HEK293 (cell line): ENCODE results near the gene RTP3.

Experiments
- CTCF ChIA-PET: fragments of 350-600 bp; formaldehyde crosslinking; extraction: SDS; loops from one replicate; lab custom pipeline; 2021; ENCODE audit warnings: antibody characterized with exemption; lab: Yijun Ruan, JAX
- POLR2A ChIA-PET: fragments of 300-600 bp; formaldehyde crosslinking; extraction: SDS; loops from one replicate; lab custom pipeline; 2020; ENCODE audit warnings: antibody characterized with exemption, inconsistent platforms; lab: Yijun Ruan, JAX
- H3K27ac ChIP-seq: fragments of 200-500 bp; sonication (Bioruptor generic); 2 replicates; pipeline ENCODE4 v1.5.1; 2014; ENCODE audit warnings: low read depth, low read length, control low read depth, inconsistent platforms; ENCODE audit errors: extremely low read depth
- H3K36me3 ChIP-seq, 2 experiments: fragments of 200-500 bp in 1 of 2; sonication (Bioruptor generic) in 1 of 2; 1 replicate in 1 of 2; 2 replicates in 1 of 2; pipeline ENCODE4 v1.5.1; 2014 to 2017; ENCODE audit warnings: inconsistent platforms in 2 of 2, low read length in 2 of 2; ENCODE audit not compliant: control insufficient read depth in 2 of 2, insufficient read depth in 1 of 2
- H3K4me1 ChIP-seq: fragments of 200-500 bp; sonication (Bioruptor generic); 2 replicates; pipeline ENCODE4 v1.5.1; 2014; ENCODE audit warnings: mild to moderate bottlenecking, low read length, inconsistent platforms; ENCODE audit not compliant: control insufficient read depth, insufficient read depth
- H3K4me3 ChIP-seq: 2 replicates; pipeline ENCODE4 v1.5.1; 2011; ENCODE audit warnings: low read depth, mild to moderate bottlenecking, control low read depth, low read length, moderate library complexity
- H3K9me3 ChIP-seq: fragments of 200-500 bp; sonication (Bioruptor generic); 2 replicates; pipeline ENCODE4 v1.5.1; 2014; ENCODE audit warnings: low read depth, low read length, inconsistent platforms; ENCODE audit not compliant: control insufficient read depth, insufficient read depth
- BCL11B ChIP-seq: fragments of 450-650 bp; formaldehyde crosslinking; IDR thresholded peaks from 2 replicates; pipeline ENCODE4 v1.5.1; 2016; ENCODE audit warnings: low read depth, missing biosample characterization, missing genetic modification characterization
- GLIS2 ChIP-seq: fragments of 450-650 bp; formaldehyde crosslinking; IDR thresholded peaks from 2 replicates; pipeline ENCODE4 v1.5.1; 2016; ENCODE audit warnings: missing biosample characterization, missing genetic modification characterization
- HOXA7 ChIP-seq: sonication (generic); formaldehyde crosslinking; IDR thresholded peaks from 2 replicates; pipeline ENCODE4 v1.8.1; 2022; ENCODE audit warnings: missing genetic modification reagents, borderline replicate concordance
- HOXC10 ChIP-seq: sonication (generic); formaldehyde crosslinking; IDR thresholded peaks from 2 replicates; pipeline ENCODE4 v1.8.1; 2023; ENCODE audit warnings: mild to moderate bottlenecking, missing genetic modification reagents
- KLF9 ChIP-seq: fragments of 450-650 bp; formaldehyde crosslinking; IDR thresholded peaks from 2 replicates; pipeline ENCODE4 v1.5.1; 2016; ENCODE audit warnings: missing biosample characterization, missing genetic modification characterization, low read depth
- SCRT1 ChIP-seq: fragments of 450-650 bp; formaldehyde crosslinking; IDR thresholded peaks from 2 replicates; pipeline ENCODE4 v1.5.1; 2016; ENCODE audit warnings: missing biosample characterization, missing genetic modification characterization, borderline replicate concordance
- SP3 ChIP-seq: fragments of 450-650 bp; formaldehyde crosslinking; IDR thresholded peaks from 2 replicates; pipeline ENCODE4 v1.5.1; 2016; ENCODE audit warnings: missing biosample characterization, missing genetic modification characterization
- ZBTB10 ChIP-seq: fragments of 450-650 bp; formaldehyde crosslinking; IDR thresholded peaks from 2 replicates; pipeline ENCODE4 v1.5.1; 2016; ENCODE audit warnings: missing biosample characterization, missing genetic modification characterization
- ZBTB8A ChIP-seq: fragments of 450-650 bp; formaldehyde crosslinking; IDR thresholded peaks from 2 replicates; pipeline ENCODE4 v1.5.1; 2016; ENCODE audit warnings: missing biosample characterization, missing genetic modification characterization
- ZFP3 ChIP-seq: fragments of 450-650 bp; formaldehyde crosslinking; IDR thresholded peaks from 2 replicates; pipeline ENCODE4 v1.5.1; 2016; ENCODE audit warnings: low read depth, missing biosample characterization, missing genetic modification characterization
- ZIC2 ChIP-seq: fragments of 450-650 bp; formaldehyde crosslinking; IDR thresholded peaks from 2 replicates; pipeline ENCODE4 v1.5.1; 2016; ENCODE audit warnings: missing biosample characterization, missing genetic modification characterization
- ZNF112 ChIP-seq: fragments of 450-650 bp; formaldehyde crosslinking; IDR thresholded peaks from 2 replicates; pipeline ENCODE4 v1.5.0; 2017; ENCODE audit warnings: missing biosample characterization, missing genetic modification characterization
- ZNF114 ChIP-seq: fragments of 450-650 bp; formaldehyde crosslinking; IDR thresholded peaks from 2 replicates; pipeline ENCODE4 v1.5.0; 2017; ENCODE audit warnings: missing biosample characterization, missing genetic modification characterization
- ZNF211 ChIP-seq: fragments of 450-650 bp; formaldehyde crosslinking; IDR thresholded peaks from 2 replicates; pipeline ENCODE4 v1.5.1; 2016; ENCODE audit warnings: low read depth, missing biosample characterization, missing genetic modification characterization
- ZNF248 ChIP-seq: fragments of 450-650 bp; formaldehyde crosslinking; IDR thresholded peaks from 2 replicates; pipeline ENCODE4 v1.5.1; 2017; ENCODE audit warnings: missing biosample characterization, missing genetic modification characterization
- ZNF302 ChIP-seq: fragments of 450-650 bp; formaldehyde crosslinking; IDR thresholded peaks from 2 replicates; pipeline ENCODE4 v1.5.1; 2016; ENCODE audit warnings: missing biosample characterization, missing genetic modification characterization, low read depth
- ZNF324 ChIP-seq: fragments of 450-650 bp; formaldehyde crosslinking; IDR thresholded peaks from 2 replicates; pipeline ENCODE4 v1.5.1; 2016; ENCODE audit warnings: missing biosample characterization, missing genetic modification characterization
- ZNF404 ChIP-seq: fragments of 450-650 bp; formaldehyde crosslinking; IDR thresholded peaks from 2 replicates; pipeline ENCODE4 v1.5.1; 2017; ENCODE audit warnings: missing biosample characterization, missing genetic modification characterization
- ZNF488 ChIP-seq: fragments of 450-650 bp; formaldehyde crosslinking; IDR thresholded peaks from 2 replicates; pipeline ENCODE4 v1.5.1; 2016; ENCODE audit warnings: missing biosample characterization, missing genetic modification characterization
- ZNF510 ChIP-seq: fragments of 450-650 bp; formaldehyde crosslinking; IDR thresholded peaks from 2 replicates; pipeline ENCODE4 v1.5.1; 2018; ENCODE audit warnings: mild to moderate bottlenecking, missing genetic modification characterization, missing biosample characterization; ENCODE audit not compliant: insufficient replicate concordance
- ZNF529 ChIP-seq: fragments of 450-650 bp; formaldehyde crosslinking; IDR thresholded peaks from 2 replicates; pipeline ENCODE4 v1.5.1; 2017; ENCODE audit warnings: missing genetic modification characterization, missing biosample characterization; ENCODE audit not compliant: insufficient replicate concordance
- ZNF560 ChIP-seq: fragments of 450-650 bp; formaldehyde crosslinking; IDR thresholded peaks from 2 replicates; pipeline ENCODE4 v1.5.1; 2017; ENCODE audit warnings: missing biosample characterization, missing genetic modification characterization, borderline replicate concordance
- ZNF629 ChIP-seq: fragments of 450-650 bp; formaldehyde crosslinking; IDR thresholded peaks from 2 replicates; pipeline ENCODE4 v1.5.1; 2017; ENCODE audit warnings: missing biosample characterization, missing genetic modification characterization
- ZNF645 ChIP-seq: fragments of 450-650 bp; formaldehyde crosslinking; IDR thresholded peaks from 2 replicates; pipeline ENCODE4; 2016; ENCODE audit warnings: missing biosample characterization, missing genetic modification characterization
- ZNF670 ChIP-seq: fragments of 450-650 bp; formaldehyde crosslinking; IDR thresholded peaks from 2 replicates; pipeline ENCODE4 v1.5.1; 2016; ENCODE audit warnings: missing biosample characterization, missing genetic modification characterization, low read depth
- ZNF704 ChIP-seq: fragments of 450-650 bp; formaldehyde crosslinking; IDR thresholded peaks from 2 replicates; pipeline ENCODE4 v1.5.1; 2016; ENCODE audit warnings: missing biosample characterization, missing genetic modification characterization
- ZSCAN23 ChIP-seq: fragments of 450-650 bp; formaldehyde crosslinking; IDR thresholded peaks from 2 replicates; pipeline ENCODE4 v1.5.1; 2016; ENCODE audit warnings: missing biosample characterization, missing genetic modification characterization
- ZSCAN5A ChIP-seq: fragments of 450-650 bp; formaldehyde crosslinking; IDR thresholded peaks from 2 replicates; pipeline ENCODE4 v1.5.1; 2016; ENCODE audit warnings: missing biosample characterization, missing genetic modification characterization

The RTP3 gene

GRCh38 chr3:46519952-46520351, 22.2 kb downstream of the RTP3 start:
- TF ChIP-seq ZNF529 (tag by site-specific recombination) (no peak), HOXC10 (no peak), ZFP3 (tag by site-specific recombination) (no peak), ZNF404 (tag by site-specific recombination) (no peak), ZNF510 (tag by site-specific recombination) (no peak), BCL11B (tag by site-specific recombination) (no peak), ZNF324 (tag by site-specific recombination) (no peak), ZSCAN5A (tag by site-specific recombination) (no peak), ZNF704 (tag by site-specific recombination) (no peak), ZNF114 (tag by site-specific recombination) (no peak), ZNF112 (tag by site-specific recombination) (no peak), ZNF645 (tag by site-specific recombination) (no peak), SP3 (tag by site-specific recombination) (no peak), ZNF560 (no peak), SCRT1 (tag by site-specific recombination) (no peak), ZNF629 (tag by site-specific recombination) (no peak), ZSCAN23 (no peak), ZNF211 (tag by site-specific recombination) (no peak)
- CTCF ChIA-PET, result interaction anchor here (0.8 to 1.3 kb wide), 2 partner anchors 32 to 144 kb away, joined by 3 to 4 read pairs; no protein-coding TSS in a partner anchor
- H3K4me3 ChIP-seq, result no peak overlapping the region
- no peaks in the 10 kb centered on the region for H3K36me3 ChIP-seq
- no peaks in the 10 kb centered on the region for H3K4me1 ChIP-seq
- H3K9me3 ChIP-seq, result no peaks in the 10 kb centered on the region
- H3K27ac ChIP-seq, result no peak overlapping the region
- POLR2A ChIA-PET, result no interaction called here

GRCh38 chr3:46520531-46520930, 22.8 kb downstream of the RTP3 start:
- Histone ChIP-seq H3K36me3 (no peaks in the 10 kb centered on the region), H3K4me3 (no peak overlapping the region), H3K27ac (no peak overlapping the region), H3K4me1 (no peaks in the 10 kb centered on the region), H3K9me3 (no peaks in the 10 kb centered on the region)
- POLR2A ChIA-PET, result no interaction called here
- CTCF ChIA-PET, result interaction anchor here (1.3 kb wide), 1 partner anchor 32 kb away, joined by 3 read pairs; no protein-coding TSS in a partner anchor
- TF ChIP-seq ZNF488 (no peak), HOXA7 (no peak), ZBTB10 (no peak), ZIC2 (tag by site-specific recombination) (no peak), ZNF302 (tag by site-specific recombination) (no peak), ZNF248 (no peak), ZNF670 (tag by site-specific recombination) (no peak), GLIS2 (tag by site-specific recombination) (no peak), KLF9 (tag by site-specific recombination) (no peak), ZBTB8A (tag by site-specific recombination) (no peak)
